GM21619 (cell line): Measurements from ENCODE around the gene USP40.

Experiments used
- ATAC-seq: cut with Tn5 transposase; IDR thresholded peaks from one replicate; pipeline ENCODE4 v1.9.1; 2021; ENCODE audit not compliant: unreplicated experiment

Gene USP40

DNA sequence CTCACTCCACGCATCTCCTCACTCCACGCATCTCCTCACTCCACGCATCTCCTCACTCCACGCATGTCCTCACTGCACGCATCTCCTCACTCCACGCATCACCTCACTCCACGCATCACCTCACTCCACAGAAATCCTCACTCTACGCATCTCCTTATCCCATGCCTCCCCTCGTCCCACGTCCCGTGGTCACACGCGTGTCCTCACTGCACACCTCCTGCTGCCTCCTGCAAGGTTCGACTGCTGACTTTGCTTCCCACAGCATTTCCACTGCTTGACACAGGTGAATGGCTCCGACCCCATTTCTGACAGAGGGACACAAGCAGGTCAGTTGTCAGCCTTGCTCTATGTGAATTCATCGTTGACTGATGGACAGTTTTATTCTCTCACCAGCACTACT, 103.0 kb downstream of the USP40 start:
- ATAC-seq = no peak

DNA sequence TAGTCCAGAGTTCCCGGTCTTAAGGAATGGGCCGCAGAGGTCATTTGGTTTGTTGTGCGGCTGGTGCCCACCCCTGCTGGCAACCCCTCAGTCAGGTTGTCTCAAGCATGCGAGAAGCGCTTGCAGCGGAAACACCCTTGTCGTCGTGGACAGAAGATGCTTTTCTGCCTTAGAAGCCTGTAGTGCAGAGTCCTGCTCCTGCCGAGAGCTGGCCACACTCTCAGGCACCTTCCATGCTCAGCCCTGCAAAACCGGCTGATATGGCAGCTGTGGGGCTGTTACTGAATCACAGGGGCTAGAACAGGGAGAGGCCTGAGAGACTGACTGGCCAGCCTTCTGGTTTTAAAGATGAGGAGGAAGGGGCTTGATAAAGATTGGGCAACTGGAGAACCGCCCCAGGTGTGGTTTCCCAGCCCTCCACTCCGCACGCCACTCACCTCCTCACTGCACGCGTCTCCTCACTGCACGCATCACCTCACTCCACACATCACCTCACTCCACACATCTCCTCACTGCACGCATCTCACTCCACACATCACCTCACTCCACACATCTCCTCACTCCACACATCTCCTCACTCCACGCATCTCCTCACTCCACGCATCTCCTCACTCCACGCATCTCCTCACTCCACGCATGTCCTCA, 103.6 kb downstream of the USP40 start:
- ATAC-seq = no peak

- ATAC-seq = no peak
Measured at GRCh38 chr2:233462202-233462785, 104.3 kb downstream of the USP40 start.

DNA sequence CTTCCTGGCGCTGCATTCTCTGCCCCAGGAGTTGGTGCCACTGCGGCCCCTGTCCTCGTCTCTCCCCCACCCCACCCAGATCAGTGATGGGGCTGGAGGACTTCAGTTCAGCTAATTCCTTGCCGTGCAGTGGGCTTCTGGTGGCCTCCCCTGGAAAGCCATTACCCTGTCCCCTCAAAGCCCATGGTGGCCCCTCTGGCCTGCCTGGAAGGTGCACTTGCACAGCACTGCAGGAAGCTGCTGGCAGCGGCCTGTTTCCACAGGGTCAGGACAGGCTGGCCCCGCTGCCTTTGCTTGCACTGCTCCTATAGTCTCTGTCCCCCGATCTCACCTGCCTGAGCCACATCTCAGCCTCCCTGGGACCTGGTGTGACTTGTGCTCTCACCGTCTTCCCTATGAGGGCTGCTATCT, 105.1 kb downstream of the USP40 start:
- no peak for ATAC-seq

DNA sequence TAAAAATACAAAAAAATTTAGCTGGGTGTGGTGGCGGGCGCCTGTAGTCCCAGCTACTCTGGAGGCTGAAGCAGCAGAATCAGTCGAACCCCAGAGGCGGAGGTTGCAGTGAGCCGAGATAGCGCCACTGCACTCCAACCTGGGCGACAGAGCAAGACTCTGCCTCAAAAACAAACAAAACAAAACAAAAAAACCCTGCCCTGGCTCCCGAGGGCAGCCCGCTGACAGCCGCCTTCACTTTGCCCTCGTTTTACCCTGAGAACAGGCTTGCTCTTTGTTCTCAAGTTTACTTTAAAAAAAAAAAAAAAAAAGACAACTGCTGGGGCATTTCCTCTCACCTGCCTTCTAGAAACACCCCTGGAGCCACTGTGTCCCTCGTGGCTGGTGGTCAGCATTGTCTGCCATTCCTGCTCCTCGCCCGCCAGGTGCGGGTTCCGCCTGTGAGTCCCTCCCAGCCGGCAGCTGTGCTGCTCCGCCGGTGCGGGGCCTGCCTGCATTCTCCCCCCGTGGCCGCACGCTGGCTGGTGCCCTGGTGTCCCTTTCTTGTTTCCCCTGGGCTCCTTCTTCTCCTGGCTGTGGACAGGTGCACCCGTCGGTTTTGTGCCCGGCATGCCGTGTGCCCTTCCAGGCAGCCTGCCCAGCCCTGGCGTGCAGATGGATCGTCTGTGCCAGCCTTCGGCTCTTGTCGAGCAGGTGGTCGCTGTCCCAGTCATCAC, 105.7 kb downstream of the USP40 start:
- no peak for ATAC-seq

- no peak for ATAC-seq
Measured at GRCh38 chr2:233459426-233459825, 107.2 kb downstream of the USP40 start.

DNA sequence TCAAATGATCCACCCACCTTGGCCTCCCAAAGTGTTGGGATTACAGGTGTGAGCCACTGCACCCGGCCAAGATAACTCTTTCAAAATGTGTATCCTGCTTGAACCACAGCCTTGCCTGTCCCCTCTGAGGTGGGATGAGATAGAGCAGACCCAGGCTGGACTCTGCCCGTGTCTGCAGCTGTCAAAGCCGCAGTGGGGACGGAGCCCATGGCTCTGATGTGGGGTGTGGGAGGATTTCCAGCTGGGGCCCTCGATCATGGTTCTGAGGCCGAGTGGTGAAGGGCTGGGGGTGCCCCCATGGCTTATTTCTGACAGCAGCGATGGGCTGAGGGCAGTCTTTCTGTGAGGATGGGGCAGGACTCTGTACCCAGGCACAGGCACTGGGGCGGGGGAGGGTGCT, 107.8 kb downstream of the USP40 start:
- ATAC-seq = no peak

DNA sequence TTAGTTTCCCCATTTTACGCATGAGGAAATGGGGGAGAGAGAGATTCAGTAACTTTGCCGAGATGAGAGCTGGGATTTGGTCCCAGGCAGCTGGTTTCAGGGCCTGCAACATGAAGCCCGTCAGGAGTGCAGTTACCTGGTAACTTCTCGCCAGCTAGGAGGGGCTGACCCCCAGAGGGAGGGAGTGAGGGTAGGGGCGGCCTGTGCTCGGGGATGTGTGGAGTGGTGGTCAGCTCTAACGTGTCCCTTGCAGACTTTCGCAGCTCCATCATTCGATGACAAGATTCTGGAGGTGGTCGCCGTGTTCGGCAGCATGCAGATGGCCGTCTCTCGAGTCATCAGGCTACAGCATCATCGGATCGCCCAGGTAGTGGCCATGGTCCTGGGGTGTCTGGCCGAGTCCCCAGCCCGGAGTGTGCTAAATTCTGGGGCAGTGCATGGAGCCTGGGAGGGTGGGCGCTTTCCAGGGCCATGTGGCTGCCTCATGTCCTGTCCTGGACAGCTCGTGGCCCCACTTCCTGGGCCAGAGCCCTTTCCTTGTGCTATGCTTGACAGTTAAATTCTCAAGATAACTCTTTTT, 108.5 kb downstream of the USP40 start:
- no peak for ATAC-seq

- no peak for ATAC-seq
Measured at GRCh38 chr2:233457356-233457755, 109.2 kb downstream of the USP40 start.

DNA sequence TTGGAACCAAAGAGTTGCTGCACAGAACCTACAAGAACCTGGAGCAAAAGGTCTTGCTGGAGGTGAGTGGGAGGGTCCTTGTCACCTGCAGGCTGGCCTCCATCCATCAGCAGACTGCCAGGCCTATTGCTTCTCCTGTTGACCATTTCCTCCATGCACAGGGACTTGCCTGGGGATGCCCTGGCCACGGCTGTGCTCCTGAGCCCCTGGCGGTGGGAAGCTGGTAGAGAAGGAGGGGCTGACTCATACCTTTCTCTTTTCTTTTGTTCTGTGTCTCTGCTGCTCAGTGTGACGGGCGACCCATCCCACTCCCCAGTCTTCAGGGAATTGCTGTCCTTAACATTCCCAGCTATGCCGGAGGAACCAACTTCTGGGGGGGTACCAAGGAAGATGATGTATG, 109.6 kb downstream of the USP40 start:
- no peak for ATAC-seq

DNA sequence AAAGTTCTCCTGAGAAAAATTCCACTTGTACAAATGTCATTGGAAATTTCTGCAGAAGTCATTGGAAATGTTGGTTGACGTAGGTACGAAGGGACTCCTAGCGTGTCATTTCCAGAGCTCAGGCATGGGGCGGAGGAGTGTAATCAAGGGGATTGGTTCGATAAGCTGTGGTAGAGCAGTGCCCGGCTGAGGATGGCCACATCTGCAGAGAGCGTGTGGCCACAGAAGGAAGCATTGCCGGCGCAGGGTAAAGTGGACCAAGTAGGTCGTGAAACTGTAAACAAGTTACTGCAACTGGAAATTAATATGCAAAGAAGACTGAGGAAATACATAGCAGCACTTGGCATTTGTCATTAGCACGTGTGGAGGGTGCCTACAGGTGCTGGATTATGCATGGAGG, 110.5 kb downstream of the USP40 start:
- ATAC-seq = no peak

DNA sequence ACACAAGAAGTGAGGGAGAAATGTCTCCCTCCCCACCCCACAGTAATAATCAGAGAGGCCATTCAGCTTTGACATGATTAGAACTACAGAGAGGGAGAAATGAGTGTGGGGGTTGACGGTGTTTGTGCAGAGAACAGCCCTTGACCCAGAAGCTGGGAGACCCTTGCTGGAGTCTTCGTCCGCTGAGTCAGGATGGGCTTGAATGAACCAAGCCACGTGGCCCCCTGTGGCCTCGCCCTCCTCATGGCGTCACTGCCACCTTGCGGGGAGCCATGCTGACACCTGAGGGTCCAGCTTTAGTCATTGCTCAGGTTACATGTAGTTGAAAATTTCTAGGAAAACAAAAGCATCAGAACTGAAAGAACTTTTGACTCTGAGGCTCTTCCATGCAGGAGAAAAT, 111.1 kb downstream of the USP40 start:
- no peak for ATAC-seq

- no peak for ATAC-seq
Measured at GRCh38 chr2:233455006-233455405, 111.6 kb downstream of the USP40 start.

GRCh38 chr2:233453916-233454315, 112.7 kb downstream of the USP40 start:
- no peak for ATAC-seq

DNA sequence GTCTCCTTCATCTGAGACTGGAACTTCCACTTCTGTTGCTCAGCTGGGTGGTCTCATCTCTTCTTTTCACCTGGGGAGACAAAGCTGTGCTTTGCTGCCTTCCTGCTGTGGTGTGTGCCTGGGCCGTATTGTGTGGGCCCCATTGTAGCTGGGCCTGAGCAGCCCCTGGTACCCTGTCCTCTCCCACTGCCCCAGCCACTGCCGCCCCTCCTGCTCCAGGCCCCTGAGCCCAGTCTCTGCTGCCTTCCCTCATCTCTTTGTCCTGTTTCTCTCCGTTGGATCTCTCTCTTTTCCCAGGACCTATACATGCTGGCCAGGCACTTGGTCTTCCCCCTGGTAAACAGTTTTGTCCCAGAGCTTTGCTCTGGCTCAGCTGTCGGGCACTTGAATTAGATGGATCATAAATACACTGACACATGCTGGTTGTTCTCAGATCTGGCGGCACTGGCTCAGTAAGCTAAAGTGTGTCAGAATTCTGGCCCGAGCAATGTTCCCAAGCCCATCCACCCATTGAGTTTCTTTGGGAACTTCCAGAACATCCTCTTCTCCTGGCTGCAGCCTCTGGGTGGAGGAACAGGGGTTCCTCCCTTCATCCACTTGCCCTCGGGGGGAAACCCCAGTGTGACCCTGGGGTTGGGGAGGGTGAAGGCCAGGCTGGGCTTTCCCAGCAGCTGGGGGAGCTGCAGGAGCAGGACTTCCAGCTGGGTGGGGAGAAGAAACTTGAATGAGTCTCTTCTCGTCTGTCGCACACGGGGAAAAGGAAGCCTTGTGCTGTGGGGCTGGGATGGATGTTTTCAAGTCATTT, 113.3 kb downstream of the USP40 start:
- ATAC-seq = no peak

- no peak for ATAC-seq
Measured at GRCh38 chr2:233451950-233452349, 114.6 kb downstream of the USP40 start.

DNA sequence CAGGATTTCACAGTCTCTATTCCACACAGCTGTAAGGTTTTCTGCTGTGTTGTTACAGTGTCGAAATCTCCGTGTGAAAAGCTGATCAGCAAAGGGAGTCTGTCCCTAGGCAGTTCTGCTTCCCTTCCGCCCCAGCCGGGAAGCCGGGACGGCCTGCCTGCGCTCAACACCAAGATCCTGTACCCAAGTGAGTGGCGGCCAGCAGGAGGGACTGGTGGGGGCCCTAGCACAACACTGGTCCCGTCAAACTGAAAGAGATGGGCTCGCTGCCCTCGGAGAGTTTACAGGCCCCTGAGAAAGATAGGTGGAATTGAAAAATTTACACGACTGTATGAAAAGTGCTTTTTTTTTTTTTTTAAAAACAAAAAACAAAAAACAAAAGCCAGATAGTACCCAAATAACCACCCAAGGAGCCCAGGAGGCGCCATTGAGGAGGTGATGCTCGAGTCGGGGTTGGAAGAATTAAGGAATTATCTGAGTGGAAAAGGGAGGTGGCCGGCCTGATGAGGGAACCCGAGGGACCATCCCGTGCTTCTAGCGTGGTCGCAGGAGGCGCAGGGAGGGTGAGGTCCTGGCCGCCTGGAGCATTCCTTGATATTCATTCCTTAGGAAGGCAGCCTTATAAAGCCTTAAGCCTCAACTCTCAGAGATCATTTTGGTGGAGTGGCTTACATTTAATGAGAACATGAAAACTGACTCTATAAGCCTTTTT, 115.6 kb downstream of the USP40 start:
- ATAC-seq = no peak

DNA sequence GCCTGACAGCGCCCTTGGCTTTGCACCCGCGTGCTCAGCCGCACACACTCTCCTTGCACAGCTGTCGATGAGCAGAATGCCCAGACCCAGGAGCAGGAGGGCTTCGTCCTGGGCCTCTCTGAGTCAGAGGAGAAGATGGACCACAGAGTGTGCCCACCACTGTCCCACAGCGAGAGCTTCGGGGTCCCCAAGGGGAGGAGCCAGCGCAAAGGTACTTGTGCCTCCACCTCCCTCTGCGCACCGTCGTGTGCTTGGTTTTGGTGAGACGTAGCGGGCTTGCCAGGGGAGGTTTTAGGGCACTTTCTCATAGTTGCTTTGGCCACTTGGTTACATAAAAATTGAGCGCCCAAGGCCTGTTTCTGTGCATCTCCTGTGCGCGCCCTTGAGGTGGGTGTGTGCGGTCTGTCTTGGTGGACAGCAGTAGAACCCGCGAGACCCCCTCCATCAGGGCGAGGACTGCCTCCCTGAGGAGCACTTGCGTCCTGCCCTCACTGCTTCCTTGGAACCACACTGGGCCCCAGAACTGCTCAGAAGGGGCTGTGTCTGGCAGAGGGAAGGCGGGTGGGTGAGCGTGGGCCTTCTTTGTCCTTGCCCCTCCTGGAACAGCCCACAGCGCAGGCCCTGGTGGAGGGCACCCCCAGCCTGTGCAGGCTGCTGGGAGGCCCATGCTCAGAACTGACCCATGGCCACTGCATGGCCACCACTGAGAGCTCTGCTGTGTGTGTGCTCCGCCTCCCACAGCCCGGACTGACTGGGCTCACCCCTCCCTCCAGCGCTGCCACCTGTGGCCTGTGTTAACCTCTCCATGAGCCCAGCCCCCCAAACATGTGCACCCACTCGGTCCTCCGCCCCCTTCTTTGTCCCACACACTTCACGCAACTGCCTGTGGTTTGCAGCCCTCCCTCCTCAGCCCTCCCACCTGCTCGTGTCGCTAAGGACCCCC, 116.4 kb downstream of the USP40 start:
- ATAC-seq = no peak

GRCh38 chr2:233449081-233449901, 117.3 kb downstream of the USP40 start:
- ATAC-seq = no peak
